ENCODE data around the gene PRKN.

The PRKN gene

DNA sequence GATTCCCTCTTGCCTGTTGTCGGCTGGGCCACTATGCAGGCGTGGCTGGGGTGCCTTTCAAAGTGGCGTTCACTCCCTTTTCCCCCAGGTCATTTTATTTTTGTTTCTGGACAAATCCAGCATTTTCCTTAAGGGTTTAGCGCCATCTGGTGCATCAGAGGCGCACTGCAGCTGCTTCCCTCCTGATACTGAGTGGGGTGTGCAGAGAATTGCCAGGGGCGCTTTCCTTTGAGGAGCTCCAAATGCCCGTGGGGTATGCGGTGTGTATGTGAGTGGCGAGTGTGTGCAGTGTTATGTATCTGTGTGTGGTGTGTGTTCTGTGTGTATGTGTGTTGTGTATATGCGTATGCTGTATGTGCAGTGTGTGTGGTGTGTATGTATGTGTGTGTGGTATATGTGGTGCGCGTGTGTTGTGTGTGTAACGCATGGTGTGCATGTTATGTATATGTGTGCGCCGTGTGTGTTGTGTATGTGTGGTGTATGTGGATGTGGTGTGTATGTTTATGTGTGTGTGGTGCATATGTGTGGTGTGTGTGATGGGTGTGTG, 1353.6 kb downstream of the PRKN start:
- H3K9ac ChIP-seq (ENCODE audit: low read depth in 1 of 2, low read length in 2 of 2) = no peak overlapping the region

GRCh38 chr6:161372422-161372793, 1355.2 kb downstream of the PRKN start:
- Histone ChIP-seq H3K4me1 (ENCODE audit: control insufficient read depth in 1 of 2, insufficient read depth in 2 of 2, low read length in 2 of 2) (peaks cover 5 to 17% of the 10 kb centered on the region in 2 donors), H3K27ac (ENCODE audit: low read depth, low read length) (no peak overlapping the region), H3K4me3 (ENCODE audit: low read depth in 1 of 2, low read length in 2 of 2) (no peak overlapping the region), H3K36me3 (ENCODE audit: control insufficient read depth in 1 of 2, insufficient read depth in 2 of 2, low read length in 2 of 2) (no peaks in the 10 kb centered on the region), H3K27me3 (ENCODE audit: control insufficient read depth in 1 of 2, insufficient read depth in 2 of 2, low read length in 2 of 2) (no peaks in the 10 kb centered on the region), H3K9ac (ENCODE audit: low read depth in 1 of 2, low read length in 2 of 2) (no peak overlapping the region), H3K9me3 (ENCODE audit: control insufficient read depth in 1 of 2, low read length in 2 of 2) (no peaks in the 10 kb centered on the region)

More for the DNA sequence above, 1353.6 kb downstream of the PRKN start:
- H3K36me3 ChIP-seq (ENCODE audit: control insufficient read depth in 1 of 2, insufficient read depth in 2 of 2, low read length in 2 of 2) = no peaks in the 10 kb centered on the region
- H3K27me3 ChIP-seq (ENCODE audit: control insufficient read depth in 1 of 2, insufficient read depth in 2 of 2, low read length in 2 of 2) = no peaks in the 10 kb centered on the region
- peaks cover 5 to 17% of the 10 kb centered on the region in 2 donors for H3K4me1 ChIP-seq (ENCODE audit: control insufficient read depth in 1 of 2, insufficient read depth in 2 of 2, low read length in 2 of 2)
- no peak overlapping the region for H3K27ac ChIP-seq (ENCODE audit: low read depth, low read length)
- H3K9me3 ChIP-seq (ENCODE audit: control insufficient read depth in 1 of 2, low read length in 2 of 2) = no peaks in the 10 kb centered on the region
- no peak overlapping the region for H3K4me3 ChIP-seq (ENCODE audit: low read depth in 1 of 2, low read length in 2 of 2)

- Histone ChIP-seq H3K36me3 (ENCODE audit: control insufficient read depth in 1 of 2, insufficient read depth in 2 of 2, low read length in 2 of 2) (no peaks in the 10 kb centered on the region), H3K9me3 (ENCODE audit: control insufficient read depth in 1 of 2, low read length in 2 of 2) (no peaks in the 10 kb centered on the region), H3K9ac (ENCODE audit: low read depth in 1 of 2, low read length in 2 of 2) (no peak overlapping the region), H3K4me3 (ENCODE audit: low read depth in 1 of 2, low read length in 2 of 2) (no peak overlapping the region), H3K27ac (ENCODE audit: low read depth, low read length) (no peak overlapping the region), H3K27me3 (ENCODE audit: control insufficient read depth in 1 of 2, insufficient read depth in 2 of 2, low read length in 2 of 2) (no peaks in the 10 kb centered on the region), H3K4me1 (ENCODE audit: control insufficient read depth in 1 of 2, insufficient read depth in 2 of 2, low read length in 2 of 2) (peaks cover 4 to 11% of the 10 kb centered on the region in 2 donors)
These were observed 1356.7 kb downstream of the PRKN start for GRCh38 chr6:161370880-161371279.

GRCh38 chr6:161369339-161369738, 1358.2 kb downstream of the PRKN start:
- no peak overlapping the region for H3K27ac ChIP-seq (ENCODE audit: low read depth, low read length)
- H3K36me3 ChIP-seq (ENCODE audit: control insufficient read depth in 1 of 2, insufficient read depth in 2 of 2, low read length in 2 of 2) = no peaks in the 10 kb centered on the region

GRCh38 chr6:161368514-161368913, 1359.1 kb downstream of the PRKN start:
- H3K9ac ChIP-seq (ENCODE audit: low read depth in 1 of 2, low read length in 2 of 2) = no peak overlapping the region
- H3K9me3 ChIP-seq (ENCODE audit: control insufficient read depth in 1 of 2, low read length in 2 of 2) = peaks cover 0 to under 1% of the 10 kb centered on the region in 2 donors
- H3K4me1 ChIP-seq (ENCODE audit: control insufficient read depth in 1 of 2, insufficient read depth in 2 of 2, low read length in 2 of 2) = peaks cover 0 to 3% of the 10 kb centered on the region in 2 donors
- no peaks in the 10 kb centered on the region for H3K36me3 ChIP-seq (ENCODE audit: control insufficient read depth in 1 of 2, insufficient read depth in 2 of 2, low read length in 2 of 2)
- H3K4me3 ChIP-seq (ENCODE audit: low read depth in 1 of 2, low read length in 2 of 2) = no peak overlapping the region
- no peaks in the 10 kb centered on the region for H3K27me3 ChIP-seq (ENCODE audit: control insufficient read depth in 1 of 2, insufficient read depth in 2 of 2, low read length in 2 of 2)
- no peak overlapping the region for H3K27ac ChIP-seq (ENCODE audit: low read depth, low read length)

More at GRCh38 chr6:161369339-161369738, 1358.2 kb downstream of the PRKN start:
- H3K9ac ChIP-seq (ENCODE audit: low read depth in 1 of 2, low read length in 2 of 2) = no peak overlapping the region
- H3K9me3 ChIP-seq (ENCODE audit: control insufficient read depth in 1 of 2, low read length in 2 of 2) = no peaks in the 10 kb centered on the region
- no peak overlapping the region for H3K4me3 ChIP-seq (ENCODE audit: low read depth in 1 of 2, low read length in 2 of 2)
- no peaks in the 10 kb centered on the region for H3K27me3 ChIP-seq (ENCODE audit: control insufficient read depth in 1 of 2, insufficient read depth in 2 of 2, low read length in 2 of 2)
- H3K4me1 ChIP-seq (ENCODE audit: control insufficient read depth in 1 of 2, insufficient read depth in 2 of 2, low read length in 2 of 2) = peaks cover 0 to 3% of the 10 kb centered on the region in 2 donors

DNA sequence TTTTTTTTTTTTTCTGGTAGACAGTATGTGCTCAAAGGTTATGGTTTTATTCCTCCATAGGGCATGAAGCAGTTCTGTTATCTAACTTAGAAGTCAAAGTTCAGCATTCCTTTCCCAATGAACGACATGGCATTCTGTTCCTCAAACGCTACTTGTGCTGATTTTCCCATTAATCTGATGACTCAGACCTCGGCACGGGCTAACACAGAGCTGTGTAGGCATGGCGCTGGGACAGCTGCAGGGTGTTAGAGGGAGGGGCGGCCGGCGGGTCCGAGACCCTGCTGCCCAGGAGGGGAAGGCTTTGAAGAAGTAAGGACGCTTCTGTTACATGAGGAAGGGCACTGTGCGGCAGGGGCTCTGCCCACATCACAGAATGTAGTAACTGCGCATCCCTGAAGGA, 1360.1 kb downstream of the PRKN start:
- Histone ChIP-seq H3K27ac (ENCODE audit: low read depth, low read length) (no peak overlapping the region), H3K9ac (ENCODE audit: low read depth in 1 of 2, low read length in 2 of 2) (no peak overlapping the region), H3K4me3 (ENCODE audit: low read depth in 1 of 2, low read length in 2 of 2) (peak overlapping the region in 1 of 2 donors; percentile 21), H3K9me3 (ENCODE audit: control insufficient read depth in 1 of 2, low read length in 2 of 2) (peaks cover 3 to 5% of the 10 kb centered on the region in 2 donors), H3K36me3 (ENCODE audit: control insufficient read depth in 1 of 2, insufficient read depth in 2 of 2, low read length in 2 of 2) (no peaks in the 10 kb centered on the region), H3K27me3 (ENCODE audit: control insufficient read depth in 1 of 2, insufficient read depth in 2 of 2, low read length in 2 of 2) (no peaks in the 10 kb centered on the region), H3K4me1 (ENCODE audit: control insufficient read depth in 1 of 2, insufficient read depth in 2 of 2, low read length in 2 of 2) (peaks cover 0 to 3% of the 10 kb centered on the region in 2 donors)

DNA sequence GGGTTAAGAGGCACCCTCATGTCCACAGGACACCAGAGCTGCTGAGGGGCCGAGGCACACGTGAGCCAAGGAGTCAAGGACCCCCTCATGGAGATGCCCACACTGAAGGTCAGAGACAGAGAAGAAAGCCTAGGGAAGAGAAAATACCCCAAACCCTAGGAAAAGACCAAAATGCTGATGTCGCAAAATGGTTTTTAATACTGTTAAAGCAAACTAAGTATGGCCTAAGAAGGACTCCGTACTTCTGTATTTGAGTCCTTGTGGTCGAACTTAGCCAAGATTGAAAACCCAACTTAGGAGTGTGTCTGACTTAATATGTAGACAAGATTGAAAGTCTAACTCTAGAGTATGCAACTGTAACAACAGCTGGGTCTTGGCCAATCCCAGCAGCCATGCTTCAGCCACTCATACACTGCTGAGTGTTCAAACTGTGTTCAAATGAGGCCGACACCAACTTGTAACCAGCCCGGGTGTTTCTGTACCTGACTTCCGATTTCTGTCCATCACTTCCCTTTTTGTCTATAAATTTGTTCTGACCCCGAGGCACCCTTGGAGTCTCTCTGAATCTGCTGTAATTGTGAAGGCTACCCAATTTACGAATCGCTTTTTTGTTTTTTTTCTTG, 1361.2 kb downstream of the PRKN start:
- Histone ChIP-seq H3K4me1 (ENCODE audit: control insufficient read depth in 1 of 2, insufficient read depth in 2 of 2, low read length in 2 of 2) (peaks cover 0 to 3% of the 10 kb centered on the region in 2 donors), H3K4me3 (ENCODE audit: low read depth in 1 of 2, low read length in 2 of 2) (no peak overlapping the region), H3K9me3 (ENCODE audit: control insufficient read depth in 1 of 2, low read length in 2 of 2) (peaks cover 3 to 5% of the 10 kb centered on the region in 2 donors), H3K36me3 (ENCODE audit: control insufficient read depth in 1 of 2, insufficient read depth in 2 of 2, low read length in 2 of 2) (no peaks in the 10 kb centered on the region), H3K27me3 (ENCODE audit: control insufficient read depth in 1 of 2, insufficient read depth in 2 of 2, low read length in 2 of 2) (no peaks in the 10 kb centered on the region), H3K27ac (ENCODE audit: low read depth, low read length) (no peak overlapping the region), H3K9ac (ENCODE audit: low read depth in 1 of 2, low read length in 2 of 2) (no peak overlapping the region)

DNA sequence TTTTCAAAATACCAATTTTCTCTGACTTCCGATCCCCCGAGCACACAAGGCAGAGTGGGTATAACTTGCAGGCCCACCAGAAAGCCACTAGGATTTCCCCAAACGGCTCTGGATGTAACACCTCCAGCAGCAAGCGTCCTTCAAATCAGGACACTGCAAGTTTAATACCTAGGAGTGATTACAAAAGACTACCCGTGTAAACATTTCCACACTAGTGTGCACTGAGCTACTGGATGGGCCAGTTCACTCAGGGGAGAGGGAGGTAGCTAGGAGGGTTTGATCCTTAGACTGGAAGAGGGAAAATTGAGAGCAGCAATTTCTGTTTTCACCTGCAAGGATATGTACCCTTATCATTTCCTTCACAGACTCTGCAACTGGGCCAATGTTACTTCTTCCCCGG, 1361.9 kb downstream of the PRKN start:
- no peaks in the 10 kb centered on the region for H3K36me3 ChIP-seq (ENCODE audit: control insufficient read depth in 1 of 2, insufficient read depth in 2 of 2, low read length in 2 of 2)
- H3K27me3 ChIP-seq (ENCODE audit: control insufficient read depth in 1 of 2, insufficient read depth in 2 of 2, low read length in 2 of 2) = no peaks in the 10 kb centered on the region
- H3K27ac ChIP-seq (ENCODE audit: low read depth, low read length) = no peak overlapping the region
- peaks cover 3 to 5% of the 10 kb centered on the region in 2 donors for H3K9me3 ChIP-seq (ENCODE audit: control insufficient read depth in 1 of 2, low read length in 2 of 2)
- no peak overlapping the region for H3K9ac ChIP-seq (ENCODE audit: low read depth in 1 of 2, low read length in 2 of 2)
- H3K4me1 ChIP-seq (ENCODE audit: control insufficient read depth in 1 of 2, insufficient read depth in 2 of 2, low read length in 2 of 2) = peaks cover 0 to 3% of the 10 kb centered on the region in 2 donors
- no peak overlapping the region for H3K4me3 ChIP-seq (ENCODE audit: low read depth in 1 of 2, low read length in 2 of 2)

DNA sequence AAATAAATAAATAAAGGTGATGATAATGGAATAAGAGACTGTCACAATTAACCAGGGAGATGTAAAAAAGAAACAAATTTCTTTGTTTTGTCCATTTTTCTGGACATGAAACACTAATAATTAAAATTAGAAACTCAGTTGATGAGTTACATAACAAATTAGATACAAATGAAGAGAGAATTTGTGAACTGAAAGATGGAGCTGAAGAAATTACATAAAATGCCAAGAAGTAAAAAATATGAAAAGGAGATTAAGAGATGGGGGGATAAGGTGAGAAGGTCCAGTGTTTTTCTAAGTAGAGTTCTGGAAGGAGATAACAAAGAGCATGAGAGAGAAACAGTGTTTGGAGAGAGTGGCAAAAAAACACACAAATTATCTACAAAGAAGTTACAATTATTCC, 1364.3 kb downstream of the PRKN start:
- no peaks in the 10 kb centered on the region for H3K27me3 ChIP-seq (ENCODE audit: control insufficient read depth in 1 of 2, insufficient read depth in 2 of 2, low read length in 2 of 2)
- no peak overlapping the region for H3K4me3 ChIP-seq (ENCODE audit: low read depth in 1 of 2, low read length in 2 of 2)
- no peaks in the 10 kb centered on the region for H3K36me3 ChIP-seq (ENCODE audit: control insufficient read depth in 1 of 2, insufficient read depth in 2 of 2, low read length in 2 of 2)
- H3K9ac ChIP-seq (ENCODE audit: low read depth in 1 of 2, low read length in 2 of 2) = no peak overlapping the region
- peaks cover 0 to 3% of the 10 kb centered on the region in 2 donors for H3K4me1 ChIP-seq (ENCODE audit: control insufficient read depth in 1 of 2, insufficient read depth in 2 of 2, low read length in 2 of 2)
- peaks cover 3 to 5% of the 10 kb centered on the region in 2 donors for H3K9me3 ChIP-seq (ENCODE audit: control insufficient read depth in 1 of 2, low read length in 2 of 2)
- H3K27ac ChIP-seq (ENCODE audit: low read depth, low read length) = no peak overlapping the region

- no peak overlapping the region for H3K9ac ChIP-seq (ENCODE audit: low read depth in 1 of 2, low read length in 2 of 2)
These were observed 1365.3 kb downstream of the PRKN start for GRCh38 chr6:161362266-161362665.

More at GRCh38 chr6:161362266-161362665, 1365.3 kb downstream of the PRKN start:
- H3K4me3 ChIP-seq (ENCODE audit: low read depth in 1 of 2, low read length in 2 of 2) = no peak overlapping the region
- peaks cover 0 to 2% of the 10 kb centered on the region in 2 donors for H3K4me1 ChIP-seq (ENCODE audit: control insufficient read depth in 1 of 2, insufficient read depth in 2 of 2, low read length in 2 of 2)
- H3K27me3 ChIP-seq (ENCODE audit: control insufficient read depth in 1 of 2, insufficient read depth in 2 of 2, low read length in 2 of 2) = no peaks in the 10 kb centered on the region
- no peaks in the 10 kb centered on the region for H3K36me3 ChIP-seq (ENCODE audit: control insufficient read depth in 1 of 2, insufficient read depth in 2 of 2, low read length in 2 of 2)
- H3K27ac ChIP-seq (ENCODE audit: low read depth, low read length) = no peak overlapping the region
- H3K9me3 ChIP-seq (ENCODE audit: control insufficient read depth in 1 of 2, low read length in 2 of 2) = peaks cover 3 to 5% of the 10 kb centered on the region in 2 donors
